GM23248 (cell line): ENCODE results near the gene TMEM108.

Experiments used
- EZH2 ChIP-seq: fragments of 200-600 bp; sonication (generic); IDR thresholded peaks from 2 replicates; pipeline ENCODE4 v1.6.1; 2018; ENCODE audit warnings: antibody characterized with exemption, mild to moderate bottlenecking; ENCODE audit not compliant: insufficient read depth, poor library complexity, severe bottlenecking
- EZH2phosphoT487 ChIP-seq: fragments of 200-600 bp; sonication (generic); IDR thresholded peaks from 2 replicates; pipeline ENCODE4 v1.6.1; 2018; ENCODE audit warnings: antibody characterized with exemption, moderate library complexity, mild to moderate bottlenecking, low read depth; ENCODE audit not compliant: insufficient read depth

- TF ChIP-seq EZH2phosphoT487 (no peak), EZH2 (no peak)
Observed at GRCh38 chr3:133169331-133170068, 131.3 kb downstream of the TMEM108 start.
